A549 (cell line): Measurements from ENCODE around the gene TBC1D14. TPM values are rescaled to one million over a fixed set of nuclear protein-coding genes. Genes with fewer than 3 reads are reported as not detected.

Experiments used
- ATAC-seq, 2 experiments: fragments of 200-7000 bp in 1 of 2; fragments of >200 bp in 1 of 2; cut with Nextera tagmentation in 1 of 2; cut with Tn5 transposase in 1 of 2; 3 replicates each; pipeline versions ENCODE4 v1.8.0 to v1.9.1; 2018 to 2020; ENCODE audit warnings: mild to moderate bottlenecking in 1 of 2, moderate library complexity in 1 of 2
- CTCF ChIA-PET: fragments of 300-600 bp; sonication (Branson Sonifier 250); formaldehyde crosslinking; extraction: SDS; loops from one replicate; lab custom pipeline; 2021; ENCODE audit warnings: antibody characterized with exemption, inconsistent platforms; lab: Yijun Ruan, JAX
- POLR2A ChIA-PET: fragments of 350-600 bp; formaldehyde crosslinking; extraction: SDS; loops from one replicate; lab custom pipeline; 2021; ENCODE audit warnings: antibody characterized with exemption, inconsistent platforms; lab: Yijun Ruan, JAX
- DNase-seq, 2 experiments: peaks; one replicate each; pipeline versions ENCODE4 v3.0.0 to v3.0.0-alpha.2; 2011 to 2016; ENCODE audit warnings: low read depth in 1 of 2, low spot score in 1 of 2
- FAIRE-seq: peaks from 2 replicates; lab custom pipeline; 2011; peaks lifted over from hg19 to GRCh38; lab: Jason Lieb, UNC
- H3K27ac ChIP-seq, 2 experiments: fragments of >200 bp; sonication (Bioruptor Twin); formaldehyde crosslinking; 3 replicates each; pipeline ENCODE4 v1.5.1; 2016 to 2017
- H3K4me1 ChIP-seq: fragments of >200 bp; sonication (Bioruptor Twin); formaldehyde crosslinking; 3 replicates; pipeline ENCODE4 v1.6.1; 2016
- H3K4me2 ChIP-seq: fragments of >200 bp; sonication (Bioruptor Twin); formaldehyde crosslinking; 3 replicates; pipeline ENCODE4 v1.6.1; 2016
- H3K4me3 ChIP-seq: fragments of >200 bp; sonication (Bioruptor Twin); formaldehyde crosslinking; 3 replicates; pipeline ENCODE4 v1.5.1; 2016
- H3K9me3 ChIP-seq: fragments of >200 bp; sonication (Bioruptor Twin); formaldehyde crosslinking; 3 replicates; pipeline ENCODE4 v1.6.1; 2016
- BCL3 ChIP-seq: fragments of >200 bp; sonication (Bioruptor Twin); formaldehyde crosslinking; IDR thresholded peaks from 3 replicates; pipeline ENCODE4 v1.6.1; 2016
- CBX2 ChIP-seq: fragments of 200-600 bp; sonication (generic); IDR thresholded peaks from 2 replicates; pipeline ENCODE4 v1.6.1; 2016; ENCODE audit warnings: low read depth, mild to moderate bottlenecking, borderline replicate concordance
- CHD2 ChIP-seq: fragments of 150-350 bp; IDR thresholded peaks from 2 replicates; pipeline ENCODE4 v1.6.1; 2014; ENCODE audit warnings: low read length; ENCODE audit not compliant: partially characterized antibody
- CHD4 ChIP-seq: fragments of 200-600 bp; sonication (generic); IDR thresholded peaks from 2 replicates; pipeline ENCODE4 v1.6.1; 2016; ENCODE audit warnings: antibody characterized with exemption, mild to moderate bottlenecking, borderline replicate concordance
- CTCF ChIP-seq: fragments of >200 bp; sonication (Bioruptor Twin); formaldehyde crosslinking; IDR thresholded peaks from 3 replicates; pipeline ENCODE4 v1.5.1; 2016
- EHMT2 ChIP-seq: fragments of 200-600 bp; sonication (generic); IDR thresholded peaks from 2 replicates; pipeline ENCODE4 v1.6.1; 2016; ENCODE audit warnings: antibody characterized with exemption, low read depth, mild to moderate bottlenecking, moderate library complexity
- FOSB ChIP-seq: fragments of 250-450 bp; sonication (Bioruptor Pico); IDR thresholded peaks from 2 replicates; pipeline ENCODE4 v1.5.0; 2020; ENCODE audit warnings: mild to moderate bottlenecking, moderate library complexity
- FOSL2 ChIP-seq, 2 experiments: fragments of 450-650 bp in 1 of 2; fragments of >200 bp in 1 of 2; sonication (Bioruptor Twin) in 1 of 2; formaldehyde crosslinking; IDR thresholded peaks; 2 replicates each; pipeline versions ENCODE4 v1.5.0 to v1.6.1; 2016 to 2020; ENCODE audit warnings: mild to moderate bottlenecking in 1 of 2, moderate library complexity in 1 of 2
- FOXS1 ChIP-seq: fragments of 250-450 bp; sonication (Bioruptor Pico); IDR thresholded peaks from 2 replicates; pipeline ENCODE4 v1.5.0; 2020; ENCODE audit warnings: mild to moderate bottlenecking, moderate library complexity
- HDAC2 ChIP-seq: fragments of 200-600 bp; sonication (generic); IDR thresholded peaks from 2 replicates; pipeline ENCODE4 v1.6.1; 2016
- HEYL ChIP-seq: fragments of 250-450 bp; sonication (Bioruptor Pico); IDR thresholded peaks from 2 replicates; pipeline ENCODE4 v1.8.0; 2021; ENCODE audit warnings: mild to moderate bottlenecking, moderate library complexity
- MAFK ChIP-seq: fragments of 450-650 bp; IDR thresholded peaks from 2 replicates; pipeline ENCODE4 v1.6.1; 2014; ENCODE audit not compliant: partially characterized antibody
- MAX ChIP-seq: IDR thresholded peaks from 2 replicates; pipeline ENCODE4 v1.6.1; 2012
- MAZ ChIP-seq: fragments of 150-350 bp; IDR thresholded peaks from 2 replicates; pipeline ENCODE4 v1.6.1; 2014; ENCODE audit warnings: antibody characterized with exemption, low read depth, low read length, borderline replicate concordance
- PHF8 ChIP-seq: fragments of 200-600 bp; sonication (generic); IDR thresholded peaks from 2 replicates; pipeline ENCODE4 v1.6.1; 2016; ENCODE audit warnings: low read depth, mild to moderate bottlenecking, antibody characterized with exemption, moderate library complexity, borderline replicate concordance
- POLR2A ChIP-seq: IDR thresholded peaks from 2 replicates; pipeline ENCODE4 v1.6.1; 2012; ENCODE audit warnings: mild to moderate bottlenecking, low read length
- RARB ChIP-seq: fragments of 250-450 bp; sonication (Bioruptor Pico); IDR thresholded peaks from 2 replicates; pipeline ENCODE4 v1.8.0; 2021; ENCODE audit warnings: mild to moderate bottlenecking, moderate library complexity
- REST ChIP-seq: fragments of 200-600 bp; sonication (generic); IDR thresholded peaks from 2 replicates; pipeline ENCODE4 v1.6.1; 2016; ENCODE audit warnings: antibody characterized with exemption, mild to moderate bottlenecking, moderate library complexity
- RFX5 ChIP-seq: fragments of 450-650 bp; IDR thresholded peaks from 2 replicates; pipeline ENCODE4 v1.7.1; 2014; ENCODE audit warnings: antibody characterized with exemption, mild to moderate bottlenecking, moderate library complexity
- RNF2 ChIP-seq: fragments of 200-600 bp; sonication (generic); IDR thresholded peaks from 2 replicates; pipeline ENCODE4 v1.6.1; 2016; ENCODE audit warnings: low read depth, mild to moderate bottlenecking, antibody characterized with exemption, moderate library complexity, borderline replicate concordance
- TP53 ChIP-seq: fragments of 250-450 bp; sonication (Bioruptor Pico); IDR thresholded peaks from 2 replicates; pipeline ENCODE4 v1.5.0; 2021; ENCODE audit warnings: mild to moderate bottlenecking, moderate library complexity
- USF2 ChIP-seq: fragments of 450-650 bp; IDR thresholded peaks from 2 replicates; pipeline ENCODE4 v1.6.1; 2014; ENCODE audit warnings: antibody characterized with exemption
- ZC3H11A ChIP-seq: fragments of 450-650 bp; IDR thresholded peaks from 2 replicates; pipeline ENCODE4 v1.6.1; 2014; ENCODE audit warnings: antibody characterized with exemption, mild to moderate bottlenecking
- ZNF302 ChIP-seq: fragments of 250-450 bp; sonication (Bioruptor Pico); IDR thresholded peaks from 2 replicates; pipeline ENCODE4 v1.9.0; 2021; ENCODE audit warnings: inconsistent platforms, mild to moderate bottlenecking, moderate library complexity
- WGBS: methylation state at CpG from one replicate; pipeline ENCODE4 v1.1.6; 2017; ENCODE audit errors: missing lambda C conversion rate; 5-methylcytosine and 5-hydroxymethylcytosine counted together
- polyA plus RNA-seq, 4 experiments: library from polyadenylated mRNA; depleted of rRNA in 3 of 4; stranded (reverse); fragments of >200 nt; fragmentation: RNase III in 1 of 4; extraction: RNeasy Plus Mini Kit Qiagen cat#74134 plus additional on column Dnase treatment in 1 of 4; gene quantifications; 2 replicates in 3 of 4; 3 replicates in 1 of 4; pipeline ENCODE4 v1.2.3, GENCODE V29; 2011 to 2017

TBC1D14 gene
- polyA plus RNA-seq, 2 of the 4 experiments (the other 2 are of a cell fraction): 30.2 to 39.0 TPM

GRCh38 chr4:6986781-6987587, 77.4 kb downstream of the TBC1D14 start (continued):
- peak; percentile 29; the same call in 1 of the 2 replicates for TF ChIP-seq MAZ

GRCh38 chr4:6987588-6987961, 77.9 kb downstream of the TBC1D14 start:
- ChIA-PET POLR2A (interaction anchor here (1.6 kb wide), 2 partner anchors 45 to 80 kb away, joined by 3 to 5 read pairs; partner anchors contain the start of gene GRPEL1), CTCF (interaction anchor here (1.2 to 2.1 kb wide), 5 partner anchors 9 to 267 kb away, joined by 3 to 6 read pairs (median 4); no protein-coding TSS in a partner anchor)
- no peak; a peak in 3 of 6 replicates for ATAC-seq
- no peak for DNase-seq
- Histone ChIP-seq H3K27ac (peak overlapping the region; percentile 83 to 94), H3K4me1 (peaks cover 41% of the 10 kb centered on the region), H3K4me2 (peak overlapping the region; percentile 93), H3K4me3 (peak overlapping the region; percentile 68), H3K9me3 (no peaks in the 10 kb centered on the region)
- no peak for TF ChIP-seq MAX
- no peak for TF ChIP-seq RARB (CRISPR knock-in tag)
- TF ChIP-seq CHD2: no peak
- TF ChIP-seq PHF8: no peak
- no peak for TF ChIP-seq TP53
- no peak for TF ChIP-seq FOSB (CRISPR knock-in tag)
- no peak for TF ChIP-seq USF2
- no peak for TF ChIP-seq EHMT2
- no peak for TF ChIP-seq MAFK
- no peak for TF ChIP-seq BCL3
- no peak for TF ChIP-seq CHD4
- no peak for TF ChIP-seq ZNF302
- TF ChIP-seq CTCF: no peak
- no peak for TF ChIP-seq CBX2
- no peak for TF ChIP-seq HDAC2
- TF ChIP-seq ZC3H11A: no peak
- TF ChIP-seq FOSL2 (IDR thresholded peaks at IDR 0.05): no peak
- no peak for TF ChIP-seq FOSL2 (CRISPR knock-in tag; IDR thresholded peaks at IDR 0.05)
- 5% methylated on average over 17 of the region's 17 CpGs for whole genome bisulfite sequencing
- no peak for FAIRE-seq

- Histone ChIP-seq H3K4me2 (peak overlapping the region; percentile 93), H3K4me1 (peaks cover 41% of the 10 kb centered on the region), H3K27ac (peak overlapping the region; percentile 83 to 94), H3K9me3 (no peaks in the 10 kb centered on the region), H3K4me3 (peak overlapping the region; percentile 68)
- FAIRE-seq (no peak), ATAC-seq (no peak), DNase-seq (no peak)
- CTCF ChIA-PET: interaction anchor here (1.1 to 2.1 kb wide), 5 partner anchors 8 to 268 kb away, joined by 3 to 6 read pairs (median 4); no protein-coding TSS in a partner anchor
- WGBS: 71% methylated on average over 13 of the region's 13 CpGs
- POLR2A ChIA-PET: interaction anchor here (1.6 kb wide), 1 partner anchor 80 kb away, joined by 3 read pairs; the partner anchor contains the start of gene GRPEL1
- TF ChIP-seq CHD4 (no peak), RFX5 (no peak), CHD2 (no peak), CBX2 (no peak), FOXS1 (CRISPR knock-in tag) (no peak), MAX (no peak), POLR2A (no peak), HEYL (CRISPR knock-in tag) (no peak), RNF2 (no peak), REST (no peak)
Measured at GRCh38 chr4:6988016-6988715, 78.5 kb downstream of the TBC1D14 start.
